GM21786 (cell line): ENCODE measurements around the gene HMCES.
A peak's percentile ranks its signal among the peaks of the same experiment; 100 is the strongest.

Experiments used
- ATAC-seq: cut with Tn5 transposase; IDR thresholded peaks from one replicate; pipeline ENCODE4 v1.9.1; 2021; ENCODE audit not compliant: unreplicated experiment

The HMCES gene

DNA sequence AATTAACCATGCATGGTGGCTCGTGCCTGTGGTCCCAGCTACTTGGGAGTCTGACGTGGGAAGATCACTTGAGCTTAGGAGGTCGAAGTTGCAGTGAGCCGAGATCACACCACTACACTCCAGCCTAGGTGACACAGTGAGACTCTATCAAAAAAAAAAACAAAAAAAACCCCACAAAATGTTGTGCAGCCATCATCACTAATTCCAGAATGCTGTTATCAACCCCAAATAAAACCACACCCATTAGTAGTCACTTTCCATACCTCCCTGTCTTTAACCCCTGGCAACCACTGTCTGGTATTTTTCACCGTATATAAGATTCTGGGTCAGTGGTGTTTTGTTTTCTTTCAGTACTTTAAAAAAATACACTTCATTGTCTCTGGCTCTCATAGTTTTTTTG, 16.6 kb downstream of the HMCES start:
- ATAC-seq = no peak

DNA sequence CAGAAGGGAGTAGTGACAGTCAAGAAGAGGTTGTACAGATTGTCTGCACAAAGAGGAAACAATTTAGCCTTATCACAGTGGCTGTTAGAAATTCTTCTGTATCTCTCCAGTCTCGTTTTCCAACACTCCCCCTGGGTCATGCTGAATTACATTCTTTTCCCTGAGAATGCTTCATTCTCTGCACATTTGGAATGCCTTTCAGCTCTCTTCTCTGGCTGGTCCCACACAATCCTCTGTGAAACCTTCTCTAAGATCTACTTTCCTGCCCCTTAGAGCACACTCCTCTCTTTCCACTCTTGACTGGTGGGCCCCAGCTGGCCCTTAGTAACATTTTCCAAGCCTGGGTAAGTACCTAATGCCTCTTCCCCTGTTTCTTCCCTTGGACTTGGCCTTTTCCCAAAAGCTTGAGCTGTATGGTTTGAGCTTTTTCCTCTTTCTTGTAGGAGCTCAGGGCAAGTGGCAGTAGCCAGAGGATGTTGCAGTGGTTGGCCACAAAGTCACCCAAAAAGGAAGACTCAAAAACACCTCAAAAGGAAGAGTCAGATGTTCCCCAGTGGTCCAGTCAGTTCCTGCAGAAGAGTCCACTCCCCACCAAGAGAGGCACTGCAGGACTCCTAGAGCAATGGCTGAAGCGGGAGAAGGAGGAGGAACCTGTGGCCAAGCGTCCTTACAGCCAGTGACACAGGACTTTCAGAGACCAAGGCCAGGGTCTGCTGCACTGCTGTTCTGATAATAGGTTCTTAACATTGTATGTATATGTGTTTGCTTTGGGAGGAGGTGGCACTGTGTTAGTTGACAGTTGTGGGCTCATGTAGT, 25.7 kb downstream of the HMCES start:
- no peak for ATAC-seq

DNA sequence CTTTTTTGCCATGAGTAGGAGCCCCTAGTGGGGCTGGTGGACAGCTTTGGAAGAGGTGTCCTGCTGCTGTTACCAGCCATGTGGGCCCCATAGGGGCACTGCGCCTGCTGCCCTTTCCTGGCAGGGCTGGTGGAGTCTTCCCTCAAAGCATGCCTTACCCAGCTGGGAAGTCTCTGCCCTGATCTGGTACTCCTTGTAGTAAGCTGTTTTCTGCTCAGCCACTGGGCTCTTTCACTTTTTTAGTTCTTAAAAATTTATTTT, 26.2 kb downstream of the HMCES start:
- ATAC-seq = no peak

DNA sequence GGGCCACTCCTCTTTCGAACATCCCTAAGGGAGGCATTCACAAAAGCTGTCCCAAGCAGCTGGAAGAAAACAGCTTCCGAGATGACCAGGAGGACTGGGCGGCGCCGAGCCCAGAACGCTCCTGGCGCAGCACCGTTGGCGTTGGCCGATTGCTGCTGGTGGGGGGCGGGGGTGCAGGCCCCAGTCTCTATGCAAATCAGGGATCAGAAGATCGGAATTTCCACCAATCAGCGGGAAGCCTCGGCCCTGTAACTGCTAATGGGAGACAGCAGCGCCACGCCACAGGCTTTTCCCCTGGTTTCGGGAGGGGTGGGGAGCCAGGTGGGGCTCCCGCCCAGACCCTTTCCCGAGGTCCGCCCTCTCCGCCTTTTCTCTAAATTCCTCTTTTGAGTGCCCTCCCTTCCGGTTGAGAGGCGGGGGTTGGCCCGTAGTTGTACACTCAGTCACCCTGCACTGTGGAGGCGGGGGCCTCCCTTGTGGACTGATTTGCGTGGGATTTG, 27.0 kb downstream of the HMCES start:
- ATAC-seq = peak; percentile 44

DNA sequence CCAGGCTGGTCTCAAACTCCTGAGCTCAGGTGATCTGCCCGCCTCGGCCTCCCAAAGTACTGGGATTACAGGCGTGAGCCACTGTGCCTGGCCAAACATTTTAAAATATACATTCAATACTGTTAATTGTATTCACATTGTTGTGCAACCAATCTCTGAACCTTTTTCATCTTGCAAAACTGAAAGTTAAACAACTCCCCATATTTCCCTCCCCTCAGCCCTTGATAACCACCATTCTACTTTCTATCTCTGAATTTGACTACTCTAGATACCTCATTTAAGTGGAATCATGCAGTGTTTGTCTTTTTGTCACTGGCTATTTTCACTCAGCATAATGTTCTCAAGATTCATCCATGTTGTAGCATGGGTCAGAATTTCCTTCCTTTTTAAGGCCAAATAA, 30.0 kb downstream of the HMCES start:
- no peak for ATAC-seq

DNA sequence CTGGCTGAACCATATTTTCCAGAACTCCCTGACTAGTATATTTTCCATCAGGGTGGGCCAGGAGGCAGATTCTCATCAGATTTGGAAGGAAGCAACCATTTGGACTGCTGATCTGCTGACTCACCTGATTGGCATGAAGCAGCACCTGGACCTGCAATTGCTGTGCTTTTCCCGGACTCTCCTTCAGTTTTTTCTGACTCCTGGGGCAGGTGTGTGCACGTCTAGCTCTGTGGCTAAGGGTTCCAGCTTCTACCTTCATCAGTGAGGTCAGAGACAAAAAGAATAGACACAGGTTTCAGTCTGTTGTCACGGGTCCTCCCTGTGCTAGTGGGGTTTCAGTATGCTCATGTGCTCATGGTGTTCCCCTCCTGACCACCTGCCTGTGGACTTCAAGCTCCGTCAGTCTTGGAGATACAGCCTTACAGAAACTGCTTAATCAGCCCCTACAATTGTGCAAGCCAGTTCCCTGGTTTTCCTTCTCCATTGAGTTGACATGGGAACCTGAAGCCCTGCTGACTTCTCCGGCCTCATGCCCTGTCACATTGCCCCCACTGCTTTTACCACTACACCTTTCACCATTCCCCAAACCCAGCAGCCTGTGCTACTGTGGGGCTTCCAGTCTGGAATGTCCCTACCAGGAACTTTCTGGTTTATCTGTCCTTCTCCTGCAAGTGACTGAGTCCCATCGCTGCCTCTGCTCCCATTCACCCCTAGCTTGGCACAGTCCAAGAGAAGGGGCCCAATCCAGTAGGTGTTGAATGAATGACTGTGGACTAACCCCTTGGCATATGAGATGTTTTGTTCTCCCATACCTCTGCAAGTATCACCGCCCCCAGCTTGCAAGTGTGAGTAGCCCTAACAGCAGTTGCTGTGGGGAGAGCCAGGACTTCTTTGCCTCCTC, 31.7 kb downstream of the HMCES start:
- peak; percentile 32 for ATAC-seq

DNA sequence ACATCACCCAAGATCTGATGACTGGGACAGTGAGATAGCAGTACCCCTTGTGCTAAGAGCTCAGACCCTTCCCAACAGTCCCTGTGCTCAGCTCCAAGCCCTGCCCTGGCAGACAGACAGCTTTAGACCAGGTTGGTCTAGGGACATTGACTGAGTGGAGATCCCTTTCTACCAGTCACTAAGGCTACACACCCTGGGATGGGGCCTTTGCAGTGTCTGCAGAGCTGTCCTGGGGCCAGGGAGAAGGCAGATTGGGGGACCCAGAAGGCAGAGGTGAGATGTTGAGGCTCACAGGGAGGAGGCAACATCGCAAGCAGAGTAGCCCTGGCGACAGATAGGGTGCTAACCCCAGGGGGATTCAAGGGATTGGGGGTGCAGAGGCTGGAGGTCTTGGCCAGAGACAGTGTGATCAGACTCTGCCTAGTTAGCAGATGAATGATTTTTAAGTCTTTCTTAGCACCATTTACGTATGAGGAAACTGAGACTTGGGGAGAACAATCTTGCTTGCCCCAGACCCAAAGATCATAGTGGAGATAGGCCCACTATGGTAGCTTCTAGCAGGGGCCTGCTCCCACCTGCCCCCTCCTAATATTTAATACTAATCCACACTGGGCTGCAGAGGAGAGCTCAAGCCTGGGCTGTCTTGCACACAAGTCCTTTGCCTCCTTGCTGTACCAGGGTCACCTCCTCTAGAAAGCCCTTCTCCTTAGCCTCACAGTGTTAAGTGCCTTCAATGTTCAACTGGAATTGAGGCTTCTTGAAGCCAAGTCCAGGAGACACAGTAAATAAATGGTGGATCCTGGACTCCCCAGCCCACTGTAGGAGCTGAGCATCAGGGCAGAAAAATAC, 32.6 kb downstream of the HMCES start:
- no peak for ATAC-seq

DNA sequence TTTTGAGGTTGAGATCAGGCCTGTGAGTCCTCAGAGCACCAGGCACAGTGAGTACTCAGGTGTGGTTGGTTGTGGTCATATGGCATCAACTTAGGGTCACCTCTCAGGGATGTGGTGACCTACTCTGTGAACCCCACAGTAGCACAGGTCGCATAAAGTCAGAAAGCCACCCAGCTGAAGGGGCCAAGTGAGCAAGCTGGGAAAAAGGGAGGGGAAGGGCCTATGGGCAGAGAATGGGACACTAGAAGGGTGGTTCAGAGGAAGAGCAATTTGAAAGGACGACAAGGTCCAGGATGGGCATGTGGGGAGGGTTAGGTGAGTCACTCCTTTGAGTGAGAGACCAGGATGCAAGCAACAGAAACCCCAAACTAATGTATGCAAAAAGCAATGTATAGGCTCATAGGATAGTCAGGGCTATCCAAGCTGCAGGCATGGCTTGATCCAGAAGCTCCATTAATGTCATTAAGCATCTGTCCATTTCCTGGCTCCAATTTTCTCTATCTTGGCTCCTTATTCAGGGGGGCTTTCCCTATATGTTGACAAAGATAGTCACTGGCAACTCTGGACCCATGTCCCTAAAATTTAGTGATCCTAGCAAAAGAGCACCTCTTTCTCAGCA, 33.5 kb downstream of the HMCES start:
- ATAC-seq = no peak

DNA sequence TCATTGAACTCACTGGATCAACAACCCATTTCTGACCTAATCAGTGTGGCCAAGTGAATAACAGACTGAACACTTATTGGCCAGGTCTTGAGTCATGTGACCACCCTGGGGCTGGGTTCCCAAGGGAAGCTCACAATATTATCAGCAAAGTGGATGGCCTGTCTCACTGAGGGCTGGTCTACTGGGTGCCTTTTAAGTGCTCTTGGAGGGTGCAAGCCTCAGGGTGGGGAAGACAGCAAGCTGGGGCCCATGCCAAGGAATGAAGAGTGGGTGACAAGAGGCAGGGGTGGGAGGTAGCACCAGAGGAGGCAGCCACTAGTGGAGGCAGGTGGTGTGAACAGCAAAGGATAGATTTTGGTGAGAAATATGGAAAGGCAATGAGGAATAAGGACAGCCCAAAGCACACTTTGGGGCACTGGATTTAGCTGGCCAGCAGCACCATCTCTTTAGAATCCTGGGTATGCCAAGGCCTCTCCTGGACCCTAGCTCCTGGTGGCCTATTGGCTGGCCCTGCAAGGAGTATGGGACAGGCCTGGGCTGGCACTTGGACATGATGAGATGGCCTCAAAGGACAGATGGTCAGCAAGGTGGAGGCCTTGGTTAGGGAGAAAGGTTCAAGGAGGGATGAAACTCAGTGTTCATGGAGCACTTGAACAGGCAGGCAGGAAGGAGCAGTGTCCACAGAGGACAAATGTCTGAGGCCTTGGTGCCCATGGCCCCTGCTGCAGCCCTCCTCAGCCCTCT, 34.2 kb downstream of the HMCES start:
- ATAC-seq = no peak

DNA sequence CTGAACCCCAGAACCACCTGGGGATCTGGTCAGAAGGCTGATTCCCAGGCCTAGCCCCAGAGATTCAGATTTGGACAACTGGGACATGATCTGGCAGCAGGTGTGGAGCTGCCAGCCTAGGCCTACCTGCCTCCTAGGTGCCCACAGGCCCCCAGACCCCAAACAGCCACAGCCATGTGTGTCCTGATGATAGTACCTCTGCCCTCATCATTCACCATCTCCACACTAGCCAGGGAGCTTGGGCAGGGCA, 34.7 kb downstream of the HMCES start:
- ATAC-seq = no peak

DNA sequence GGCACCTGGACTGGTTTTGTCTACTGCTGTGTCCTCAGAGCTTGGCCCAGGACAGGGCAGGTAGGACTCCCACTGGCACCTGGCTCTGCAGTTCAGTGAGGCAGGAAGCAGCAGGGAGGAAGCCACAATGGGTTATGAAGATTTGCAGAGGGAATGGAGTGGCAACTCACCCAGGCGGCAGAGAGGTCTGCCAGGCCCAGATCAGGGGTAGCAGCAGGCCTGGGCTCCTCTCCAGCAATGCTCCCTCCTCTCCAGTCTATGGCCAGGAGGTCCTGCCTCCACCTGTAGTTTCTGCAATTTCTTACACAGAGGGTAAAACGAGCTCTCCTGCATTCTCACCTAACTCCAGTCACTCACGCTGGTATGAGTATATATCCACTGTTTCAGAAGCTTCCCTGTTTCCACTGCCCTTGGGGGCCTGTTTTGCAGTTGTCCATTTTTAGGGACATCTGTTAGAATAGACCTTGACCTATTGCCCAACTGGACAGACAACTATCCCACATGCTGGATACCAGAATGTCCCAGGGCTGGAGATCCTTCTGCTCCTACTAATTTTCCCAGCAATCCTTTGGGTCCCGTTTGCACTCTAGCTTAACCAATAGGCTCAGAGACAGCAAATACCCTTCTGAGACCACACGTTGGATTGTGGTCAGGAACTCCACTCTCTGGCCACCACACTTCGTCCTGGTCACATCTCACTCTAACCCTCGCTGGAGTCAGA, 35.2 kb downstream of the HMCES start:
- no peak for ATAC-seq

DNA sequence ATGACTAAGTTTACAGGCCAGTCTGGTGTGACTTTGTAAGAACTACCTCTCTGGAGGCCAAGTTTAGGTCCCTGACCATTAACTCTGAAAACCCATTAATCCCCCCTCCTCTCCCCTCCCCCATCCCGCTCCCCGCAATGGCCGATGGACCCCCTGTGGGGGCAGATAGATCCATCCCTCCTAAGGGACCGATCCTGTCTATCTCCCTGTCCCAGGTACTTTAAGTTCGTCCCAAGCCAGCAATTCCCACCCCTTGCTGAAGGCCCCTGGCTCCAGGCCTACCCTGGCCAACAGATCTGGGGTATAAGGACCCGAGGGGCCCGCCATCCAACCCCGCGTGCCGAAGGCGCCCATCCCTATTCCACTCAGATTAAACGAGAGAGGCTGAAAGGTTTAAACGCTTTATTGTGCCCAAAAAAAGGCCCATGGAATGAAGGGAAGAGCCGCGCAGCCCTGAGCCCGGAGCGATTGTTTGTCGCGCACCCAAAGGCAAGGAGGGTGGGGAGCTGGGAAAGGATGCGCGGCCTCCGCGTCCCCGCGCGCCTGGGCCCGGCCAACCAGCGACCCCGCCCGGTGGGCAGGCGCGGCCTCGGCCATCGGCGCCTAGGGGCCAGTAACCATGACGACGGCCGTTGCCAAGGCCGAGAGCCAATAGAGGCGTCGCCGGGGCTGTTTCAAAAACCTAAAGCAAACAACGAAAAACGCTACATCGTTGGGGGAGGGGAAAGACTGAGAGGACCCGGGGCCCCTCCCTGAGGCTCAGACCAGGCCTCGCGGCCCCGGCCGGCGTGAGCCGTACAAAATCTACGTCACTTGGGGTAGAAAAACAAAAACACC, 35.9 kb downstream of the HMCES start:
- peak; percentile 33 for ATAC-seq

DNA sequence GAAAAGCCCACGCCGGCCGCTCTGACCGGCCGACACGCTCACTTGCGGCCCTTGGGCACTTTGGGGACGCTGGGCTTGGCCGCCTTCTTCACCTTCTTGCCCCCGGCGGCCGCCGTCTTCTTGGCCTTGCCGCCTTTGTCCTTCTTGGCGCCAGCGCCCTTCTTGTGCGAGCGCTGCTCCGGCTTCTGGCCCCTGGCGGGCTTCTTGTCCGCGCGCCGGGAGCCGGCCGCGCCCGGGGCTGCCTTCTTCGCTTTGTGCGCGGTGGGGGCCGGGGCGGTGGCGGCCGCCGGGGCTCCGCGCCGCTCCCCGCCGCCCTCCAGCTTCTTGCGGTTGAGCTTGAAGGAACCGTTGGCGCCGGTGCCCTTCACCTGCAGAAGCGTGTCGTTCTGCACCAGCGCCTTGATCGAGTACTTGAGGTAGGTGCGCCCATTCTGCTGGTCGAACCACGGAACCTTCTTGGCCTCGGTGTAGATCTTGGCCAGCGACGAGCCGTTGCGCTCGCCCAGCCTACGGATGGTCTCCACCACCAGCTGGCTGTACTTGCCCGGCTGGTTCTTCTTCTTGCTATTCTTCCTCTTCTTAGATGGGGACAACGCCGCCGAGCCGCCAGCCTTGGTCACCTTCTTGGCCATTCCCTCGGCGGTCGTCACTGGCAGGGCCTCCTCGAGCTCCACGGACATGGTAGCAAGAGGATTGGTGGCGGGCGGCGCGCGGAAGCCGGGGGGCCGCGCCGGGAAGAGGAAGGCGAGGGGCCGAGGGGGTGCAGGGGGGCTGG, 36.7 kb downstream of the HMCES start:
- ATAC-seq = no peak

DNA sequence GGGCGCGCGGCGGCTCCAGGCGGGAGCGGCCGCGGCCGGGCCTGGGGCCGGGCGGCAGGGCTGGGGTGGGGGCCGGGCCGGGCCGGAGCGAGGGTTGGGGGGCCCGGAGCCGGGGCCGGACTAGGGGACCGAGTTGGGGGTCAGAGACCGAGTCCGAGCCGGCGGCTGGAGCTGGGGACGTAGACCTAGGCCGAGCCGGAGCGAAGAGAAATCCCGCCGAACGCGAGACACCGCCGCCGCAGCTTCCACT, 37.3 kb downstream of the HMCES start:
- ATAC-seq = no peak

DNA sequence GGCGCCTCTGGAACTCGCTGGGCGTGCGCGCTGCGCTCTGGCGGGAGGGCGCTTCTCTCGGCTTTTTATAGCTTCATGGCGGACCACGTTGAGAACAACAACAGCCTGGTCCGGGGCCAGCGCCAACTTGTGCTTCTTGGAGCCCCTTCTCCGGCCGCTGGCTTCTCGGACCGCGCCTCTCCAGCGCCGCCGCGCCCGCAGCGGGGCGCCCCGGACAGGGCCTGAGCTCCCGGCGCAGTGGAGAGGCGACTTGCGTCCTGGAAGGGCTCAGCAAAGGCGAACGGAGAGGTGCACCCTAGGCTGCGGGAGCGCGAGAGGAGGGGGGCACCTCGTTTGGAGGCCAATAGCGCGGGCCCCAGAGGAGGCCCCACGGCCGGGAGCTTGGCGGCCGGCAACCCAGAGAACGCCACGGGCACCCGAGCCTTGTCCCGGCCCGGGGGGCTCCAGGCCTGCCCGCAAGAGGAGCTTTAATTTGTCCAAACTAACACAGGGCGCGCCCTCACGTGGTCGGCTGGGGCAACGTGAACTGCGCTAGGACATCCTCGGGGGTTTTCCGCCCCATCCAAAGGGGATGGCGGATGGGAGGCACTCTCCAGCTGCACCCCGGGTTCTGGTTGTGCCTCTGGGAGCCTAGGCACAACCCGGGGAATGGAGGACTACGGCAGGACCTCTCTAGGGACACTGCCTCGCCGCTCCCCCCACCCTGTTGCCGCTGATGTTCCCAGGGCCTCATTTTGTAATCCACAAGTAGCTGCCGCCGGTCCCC, 37.8 kb downstream of the HMCES start:
- ATAC-seq = peak; percentile 33

DNA sequence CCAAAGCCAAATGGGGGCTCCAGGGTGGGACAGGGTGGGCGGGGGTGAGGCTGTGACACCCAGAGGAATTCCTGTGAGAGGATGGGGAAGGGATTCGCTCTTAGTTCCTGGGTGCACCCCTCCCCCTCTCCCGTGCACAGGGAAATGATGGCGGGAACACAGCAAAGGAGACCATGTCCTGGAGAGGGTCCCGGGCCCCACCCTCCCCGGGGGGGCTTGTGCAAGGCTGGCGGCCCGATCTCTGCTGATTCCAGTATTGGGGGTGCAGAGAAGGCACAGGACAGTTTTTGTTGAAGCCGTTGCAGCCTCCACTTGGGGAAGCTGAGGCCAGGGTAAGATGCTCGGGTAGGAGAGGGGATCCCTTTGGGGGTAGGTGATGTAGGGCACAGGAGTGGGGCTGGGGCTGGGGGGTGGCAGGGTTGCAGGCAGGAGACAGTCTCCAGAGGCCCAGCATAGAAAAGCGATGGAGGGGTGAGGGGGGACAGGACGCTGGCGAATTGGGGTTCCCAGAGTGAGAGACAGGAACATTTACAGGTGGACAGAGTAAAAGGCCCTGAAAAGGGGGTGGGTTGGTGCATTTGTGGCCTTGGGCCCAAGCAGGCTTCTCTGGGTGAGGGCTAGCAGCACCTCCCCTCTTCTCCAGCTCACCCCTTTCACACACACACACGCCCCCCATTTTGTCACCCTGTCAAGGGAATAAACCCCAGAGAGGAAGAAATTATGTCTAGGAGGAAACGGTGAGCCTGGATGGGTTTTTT, 38.5 kb downstream of the HMCES start:
- no peak for ATAC-seq

DNA sequence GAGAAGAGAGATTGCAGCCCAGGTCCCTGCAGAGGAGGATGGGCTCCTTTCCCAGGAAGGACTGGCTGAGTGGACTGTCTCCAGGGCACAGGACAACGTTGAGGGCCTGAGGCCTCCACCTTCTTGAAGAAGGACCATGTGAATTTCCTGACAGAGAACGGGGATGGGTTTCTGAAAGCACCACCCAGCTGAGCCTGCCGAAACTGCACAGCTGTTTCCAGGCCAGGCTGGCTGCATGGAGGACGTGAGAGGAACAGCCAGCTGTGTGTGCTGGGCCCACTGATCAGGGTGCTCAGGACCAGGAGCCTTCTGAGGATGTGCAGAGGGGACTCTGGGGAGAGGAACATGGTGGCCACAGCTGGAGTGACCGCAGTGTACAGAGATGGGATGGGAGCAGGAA, 39.2 kb downstream of the HMCES start:
- ATAC-seq = no peak
